Ectodermal cell (in vitro differentiated cells): ENCODE measurements around the gene NUPR2.
"Not testable (repeated sequence)": the region's sequence is repeated elsewhere in the genome, so short reads cannot be mapped to it uniquely, and the experiment has no call there.

ENCODE experiments used
- H3K27ac ChIP-seq: 2 replicates; pipeline ENCODE4 v1.7.0; 2013; ENCODE audit warnings: mild to moderate bottlenecking, low read depth, low read length; ENCODE audit not compliant: insufficient read depth, poor library complexity, severe bottlenecking
- H3K27me3 ChIP-seq: 2 replicates; pipeline ENCODE4 v1.7.0; 2013; ENCODE audit warnings: mild to moderate bottlenecking, low read length; ENCODE audit not compliant: insufficient read depth, control insufficient read depth, poor library complexity, severe bottlenecking
- H3K36me3 ChIP-seq: one replicate; pipeline ENCODE4 v1.7.0; 2013; ENCODE audit warnings: low read length; ENCODE audit not compliant: control insufficient read depth, insufficient read depth
- H3K4me1 ChIP-seq: one replicate; pipeline ENCODE4 v1.7.0; 2013; ENCODE audit warnings: low read length; ENCODE audit not compliant: control insufficient read depth, insufficient read depth
- H3K4me3 ChIP-seq: 2 replicates; pipeline ENCODE4 v1.7.0; 2013; ENCODE audit warnings: low read depth, low read length, control low read depth; ENCODE audit not compliant: insufficient read depth
- H3K9me3 ChIP-seq: 2 replicates; pipeline ENCODE4 v1.7.0; 2013; ENCODE audit warnings: mild to moderate bottlenecking, low read length, moderate library complexity; ENCODE audit not compliant: control insufficient read depth
- WGBS, 2 experiments: methylation state at CpG; one replicate each; pipeline ENCODE4 v1.1.7; 2013; ENCODE audit warnings: missing lambda C conversion rate in 2 of 2; 5-methylcytosine and 5-hydroxymethylcytosine counted together

NUPR2 gene

GRCh38 chr7:56106108-56107073 is 9.8 kb downstream of the NUPR2 start, which contains the start of gene CHCHD2:
Gene CHCHD2, minus strand, starts transcription at chr7:56106476. Its CDS starts 63 bp downstream, at chr7:56106413.
- Histone ChIP-seq H3K4me1 (no peaks in the 10 kb centered on the region), H3K4me3 (peak within 1 kb of the TSS; percentile 65), H3K27ac (no peak within 1 kb of the TSS), H3K27me3 (no peaks in the 10 kb centered on the region), H3K36me3 (peaks cover 7% of the 10 kb centered on the region), H3K9me3 (peaks cover 5% of the 10 kb centered on the region)
- 6 to 11% methylated on average over 53 to 57 of the region's 57 CpGs for WGBS, 2 experiments

- Histone ChIP-seq H3K27ac (no peak overlapping the region), H3K4me1 (no peaks in the 10 kb centered on the region), H3K27me3 (no peaks in the 10 kb centered on the region), H3K4me3 (peak overlapping the region; percentile 65), H3K9me3 (peaks cover under 1% of the 10 kb centered on the region), H3K36me3 (peaks cover 7% of the 10 kb centered on the region)
- 43 to 45% methylated on average over 6 of the region's 6 CpGs for WGBS, 2 experiments
These were observed 10.7 kb downstream of the NUPR2 start for GRCh38 chr7:56105508-56105907.

- not testable (repeated sequence) for H3K27me3 ChIP-seq, H3K9me3 ChIP-seq, H3K4me3 ChIP-seq, H3K27ac ChIP-seq, H3K4me1 ChIP-seq
- 93 to 97% methylated on average over 9 of the region's 9 CpGs for WGBS, 2 experiments
- peaks cover 10% of the 10 kb centered on the region for H3K36me3 ChIP-seq
These were observed 12.1 kb downstream of the NUPR2 start for GRCh38 chr7:56104138-56104537.

- no peaks in the 10 kb centered on the region for H3K9me3 ChIP-seq
- no peak overlapping the region for H3K27ac ChIP-seq
- no peak overlapping the region for H3K4me3 ChIP-seq
- H3K4me1 ChIP-seq = no peaks in the 10 kb centered on the region
- WGBS, 2 experiments = 96 to 98% methylated on average over 3 of the region's 3 CpGs
- peaks cover 10% of the 10 kb centered on the region for H3K36me3 ChIP-seq
- no peaks in the 10 kb centered on the region for H3K27me3 ChIP-seq
These were observed 16.6 kb downstream of the NUPR2 start for GRCh38 chr7:56099653-56100052.

- 93 to 95% methylated on average over 7 of the region's 8 CpGs for WGBS, 2 experiments
- not testable (repeated sequence) for H3K27ac ChIP-seq, H3K27me3 ChIP-seq, H3K9me3 ChIP-seq, H3K36me3 ChIP-seq, H3K4me1 ChIP-seq, H3K4me3 ChIP-seq
These were observed 17.8 kb downstream of the NUPR2 start for GRCh38 chr7:56098187-56099008.

GRCh38 chr7:56097700-56098099 is 18.5 kb downstream of the NUPR2 start:
- Histone ChIP-seq H3K36me3 (peaks cover 4% of the 10 kb centered on the region), H3K4me3 (no peak overlapping the region), H3K9me3 (no peaks in the 10 kb centered on the region), H3K4me1 (no peaks in the 10 kb centered on the region), H3K27me3 (no peaks in the 10 kb centered on the region), H3K27ac (no peak overlapping the region)
- WGBS, 2 experiments = 92 to 93% methylated on average over 5 of the region's 5 CpGs

GRCh38 chr7:56092789-56093531 is 23.3 kb downstream of the NUPR2 start, which contains the start of gene PHKG1:
Gene PHKG1, minus strand, starts transcription at chr7:56092952. Its CDS starts 4,011 bp downstream, at chr7:56088941.
- Histone ChIP-seq H3K4me1 (no peaks in the 10 kb centered on the region), H3K9me3 (no peaks in the 10 kb centered on the region), H3K27ac (no peak within 1 kb of the TSS), H3K4me3 (no peak within 1 kb of the TSS), H3K27me3 (no peaks in the 10 kb centered on the region), H3K36me3 (no peaks in the 10 kb centered on the region)
- WGBS, 2 experiments = 83 to 85% methylated on average over 19 of the region's 19 CpGs

GRCh38 chr7:56092388-56092787 is 23.8 kb downstream of the NUPR2 start:
- H3K36me3 ChIP-seq, H3K27me3 ChIP-seq, H3K4me1 ChIP-seq, H3K9me3 ChIP-seq, H3K4me3 ChIP-seq, H3K27ac ChIP-seq: not testable (repeated sequence)
- WGBS, 2 experiments = 88 to 94% methylated on average over 5 to 6 of the region's 6 CpGs

- no peak overlapping the region for H3K27ac ChIP-seq
- no peak overlapping the region for H3K4me3 ChIP-seq
- no peaks in the 10 kb centered on the region for H3K9me3 ChIP-seq
- no peaks in the 10 kb centered on the region for H3K4me1 ChIP-seq
- H3K27me3 ChIP-seq = no peaks in the 10 kb centered on the region
- H3K36me3 ChIP-seq = no peaks in the 10 kb centered on the region
- 80 to 97% methylated on average over 3 of the region's 3 CpGs for WGBS, 2 experiments
These were observed 24.6 kb downstream of the NUPR2 start for GRCh38 chr7:56091591-56091990.
